Measurements from ENCODE around the gene NR0B1.

The NR0B1 gene

GRCh38 chrX:30275498-30275897, 33.7 kb downstream of the NR0B1 start:
- DNase-seq = peak in 2 of 51 donors; percentile 0

GRCh38 chrX:30270639-30271038, 38.6 kb downstream of the NR0B1 start:
- DNase-seq = no peak

- no peak for DNase-seq
Observed at GRCh38 chrX:30262763-30263162, 46.4 kb downstream of the NR0B1 start.

DNA sequence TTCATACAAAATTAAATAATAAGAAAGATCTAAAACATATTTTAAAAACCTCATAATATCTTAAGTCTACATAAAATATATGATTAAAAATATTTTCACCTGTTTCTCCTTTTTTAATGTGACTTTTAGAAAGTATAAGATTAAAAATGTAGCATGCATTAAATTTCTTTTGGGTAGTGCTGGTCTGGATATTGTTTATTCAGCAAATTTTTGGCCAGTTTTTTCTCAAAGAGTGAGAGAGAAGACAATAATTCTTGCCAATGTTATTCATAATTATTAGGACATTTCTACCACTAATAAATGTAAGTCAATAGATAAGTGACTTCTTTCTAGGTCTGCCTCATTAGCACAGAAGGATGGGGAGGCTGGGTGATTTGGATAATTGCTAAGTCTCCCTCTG, 48.2 kb downstream of the NR0B1 start:
- DNase-seq = no peak

DNA sequence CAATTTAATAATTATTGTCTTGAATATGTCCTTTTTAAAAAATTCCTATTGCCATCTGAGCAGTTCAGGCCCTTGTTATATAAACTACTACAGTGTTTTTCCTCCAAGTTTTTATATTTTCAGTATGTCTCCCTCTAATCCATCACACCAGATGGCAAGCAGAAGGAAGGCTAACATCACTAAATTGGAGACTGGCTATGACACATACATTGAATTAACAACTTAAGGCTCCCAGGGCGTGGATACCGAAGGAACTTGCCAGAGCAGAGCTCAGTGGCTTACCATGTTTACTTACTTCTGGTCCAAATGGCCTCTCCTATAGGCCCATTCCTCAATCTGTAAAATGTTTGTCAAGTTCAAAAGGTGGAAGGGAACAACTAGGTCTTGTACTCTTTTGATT, 49.3 kb downstream of the NR0B1 start:
- DNase-seq = no peak

Measured in hypothalamus (tissue), 51 donors.